SK-N-SH treated with all-trans-retinoic acid at 6 μM for 48 hours (cell line): ENCODE measurements around the gene SOX5.
"Not testable (repeated sequence)": the region's sequence is repeated elsewhere in the genome, so short reads cannot be mapped to it uniquely, and the experiment has no call there.

ENCODE experiments used
- ATAC-seq: fragments of 200-7000 bp; cut with Tn5 transposase; 3 replicates; pipeline ENCODE4 v1.9.1; 2020; ENCODE audit warnings: mild to moderate bottlenecking, moderate library complexity
- ARNTL ChIP-seq: fragments of 450-650 bp; formaldehyde crosslinking; IDR thresholded peaks from 2 replicates; pipeline ENCODE4 v1.5.0; 2020; ENCODE audit warnings: low read depth, mild to moderate bottlenecking, moderate library complexity, borderline replicate concordance
- CSDC2 ChIP-seq: fragments of 250-450 bp; sonication (Bioruptor Pico); IDR thresholded peaks from 2 replicates; pipeline ENCODE4 v1.5.0; 2020; ENCODE audit warnings: mild to moderate bottlenecking, moderate library complexity
- ESRRG ChIP-seq: fragments of 250-450 bp; sonication (Bioruptor Pico); IDR thresholded peaks from 2 replicates; pipeline ENCODE4 v1.6.1; 2021; ENCODE audit warnings: mild to moderate bottlenecking
- GLIS3 ChIP-seq: fragments of 250-450 bp; sonication (Bioruptor Pico); IDR thresholded peaks from 2 replicates; pipeline ENCODE4 v1.5.0; 2020; ENCODE audit warnings: mild to moderate bottlenecking, moderate library complexity
- ISL1 ChIP-seq: fragments of 250-450 bp; sonication (Bioruptor Pico); IDR thresholded peaks from 2 replicates; pipeline ENCODE4 v2.1.2; 2022; ENCODE audit warnings: mild to moderate bottlenecking, moderate library complexity
- PATZ1 ChIP-seq: fragments of 250-450 bp; sonication (Bioruptor Pico); IDR thresholded peaks from 2 replicates; pipeline ENCODE4 v1.8.0; 2020; ENCODE audit warnings: mild to moderate bottlenecking, moderate library complexity, borderline replicate concordance
- POU6F1 ChIP-seq: fragments of 250-450 bp; sonication (Bioruptor Pico); IDR thresholded peaks from 2 replicates; pipeline ENCODE4 v1.8.0; 2021; ENCODE audit warnings: low read depth, mild to moderate bottlenecking, moderate library complexity, borderline replicate concordance
- PPARA ChIP-seq: fragments of 250-450 bp; sonication (Bioruptor Pico); IDR thresholded peaks from 2 replicates; pipeline ENCODE4 v1.5.0; 2020; ENCODE audit warnings: mild to moderate bottlenecking, borderline replicate concordance
- RARB ChIP-seq: fragments of 250-450 bp; sonication (Bioruptor Pico); IDR thresholded peaks from 2 replicates; pipeline ENCODE4 v1.8.0; 2021; ENCODE audit warnings: mild to moderate bottlenecking, moderate library complexity
- SNAI2 ChIP-seq: fragments of 250-450 bp; sonication (Bioruptor Pico); IDR thresholded peaks from 2 replicates; pipeline ENCODE4 v1.5.0; 2020; ENCODE audit warnings: mild to moderate bottlenecking, moderate library complexity
- TOX ChIP-seq: fragments of 250-450 bp; sonication (Bioruptor Pico); IDR thresholded peaks from 2 replicates; pipeline ENCODE4 v1.8.0; 2021; ENCODE audit warnings: mild to moderate bottlenecking, moderate library complexity, borderline replicate concordance
- TSHZ2 ChIP-seq: fragments of 250-450 bp; sonication (Bioruptor Pico); IDR thresholded peaks from 2 replicates; pipeline ENCODE4 v1.5.0; 2020; ENCODE audit warnings: mild to moderate bottlenecking, moderate library complexity
- ZC3H10 ChIP-seq: fragments of 250-450 bp; sonication (Bioruptor Pico); IDR thresholded peaks from 2 replicates; pipeline ENCODE4 v1.5.1; 2021; ENCODE audit warnings: mild to moderate bottlenecking, moderate library complexity
- ZFP3 ChIP-seq: fragments of 250-450 bp; sonication (Bioruptor Pico); IDR thresholded peaks from 2 replicates; pipeline ENCODE4 v1.5.0; 2020; ENCODE audit warnings: mild to moderate bottlenecking, moderate library complexity
- ZFP30 ChIP-seq: fragments of 450-650 bp; formaldehyde crosslinking; IDR thresholded peaks from 2 replicates; pipeline ENCODE4 v1.5.0; 2022; ENCODE audit warnings: mild to moderate bottlenecking, moderate library complexity
- TF ChIP-seq, protein P1 (sequence below): fragments of 250-450 bp; sonication (Bioruptor Pico); IDR thresholded peaks from 2 replicates; pipeline ENCODE4 v1.5.1; 2021; ENCODE audit warnings: mild to moderate bottlenecking, moderate library complexity

The SOX5 gene

GRCh38 chr12:23523339-23523738, 426.1 kb downstream of the SOX5 start:
- no peak for ATAC-seq
- TF ChIP-seq CSDC2 (no peak), ZFP3 (CRISPR knock-in tag) (no peak), ESRRG (CRISPR knock-in tag) (no peak), TOX (CRISPR knock-in tag) (no peak), POU6F1 (CRISPR knock-in tag) (no peak), ZC3H10 (CRISPR knock-in tag) (no peak), GLIS3 (CRISPR knock-in tag) (no peak), PATZ1 (CRISPR knock-in tag) (no peak), PPARA (CRISPR knock-in tag) (no peak)
- TF ChIP-seq, protein P1, sequence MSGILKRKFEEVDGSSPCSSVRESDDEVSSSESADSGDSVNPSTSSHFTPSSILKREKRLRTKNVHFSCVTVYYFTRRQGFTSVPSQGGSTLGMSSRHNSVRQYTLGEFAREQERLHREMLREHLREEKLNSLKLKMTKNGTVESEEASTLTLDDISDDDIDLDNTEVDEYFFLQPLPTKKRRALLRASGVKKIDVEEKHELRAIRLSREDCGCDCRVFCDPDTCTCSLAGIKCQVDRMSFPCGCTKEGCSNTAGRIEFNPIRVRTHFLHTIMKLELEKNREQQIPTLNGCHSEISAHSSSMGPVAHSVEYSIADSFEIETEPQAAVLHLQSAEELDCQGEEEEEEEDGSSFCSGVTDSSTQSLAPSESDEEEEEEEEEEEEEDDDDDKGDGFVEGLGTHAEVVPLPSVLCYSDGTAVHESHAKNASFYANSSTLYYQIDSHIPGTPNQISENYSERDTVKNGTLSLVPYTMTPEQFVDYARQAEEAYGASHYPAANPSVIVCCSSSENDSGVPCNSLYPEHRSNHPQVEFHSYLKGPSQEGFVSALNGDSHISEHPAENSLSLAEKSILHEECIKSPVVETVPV = no peak

- ATAC-seq = not testable (repeated sequence)
Measured at GRCh38 chr12:23519444-23519843, 430.0 kb downstream of the SOX5 start.

- ATAC-seq = not testable (repeated sequence)
Measured at GRCh38 chr12:23515785-23516184, 433.7 kb downstream of the SOX5 start.

- TF ChIP-seq ISL1 (CRISPR knock-in tag) = no peak
- TF ChIP-seq TOX (CRISPR knock-in tag) = no peak
- TF ChIP-seq ARNTL (CRISPR knock-in tag) = no peak
- no peak for TF ChIP-seq ZFP30 (CRISPR knock-in tag)
- TF ChIP-seq POU6F1 (CRISPR knock-in tag) = no peak
- no peak for TF ChIP-seq PPARA (CRISPR knock-in tag)
- no peak for TF ChIP-seq ZFP3 (CRISPR knock-in tag)
- TF ChIP-seq SNAI2 (CRISPR knock-in tag) = no peak
- TF ChIP-seq ESRRG (CRISPR knock-in tag) = no peak
- TF ChIP-seq TSHZ2 (CRISPR knock-in tag) = no peak
- TF ChIP-seq RARB = no peak
- TF ChIP-seq PATZ1 (CRISPR knock-in tag) = no peak
- no peak for ATAC-seq
Measured at GRCh38 chr12:23510484-23510883, 439.0 kb downstream of the SOX5 start.

- not testable (repeated sequence) for ATAC-seq
Measured at GRCh38 chr12:23509832-23510231, 439.6 kb downstream of the SOX5 start.

GRCh38 chr12:23507785-23508184, 441.7 kb downstream of the SOX5 start:
- not testable (repeated sequence) for ATAC-seq

- ATAC-seq = not testable (repeated sequence)
Measured at GRCh38 chr12:23505736-23506135, 443.7 kb downstream of the SOX5 start.
